Measurements from ENCODE around the gene CCDC85B. TPM values are rescaled to one million over a fixed set of nuclear protein-coding genes. Genes with fewer than 3 reads are reported as not detected.

The CCDC85B gene
- total RNA-seq, 2 experiments from 2014 or later = 77.7 to 81.8 TPM

GRCh38 chr11:65925397-65925796 lies 34.9 kb downstream of the CCDC85B start:
- ChIA-PET POLR2A (no interaction called here), CTCF (interaction anchor here (1.8 kb wide), 1 partner anchor 97 kb away, joined by 3 read pairs; no protein-coding TSS in a partner anchor)

GRCh38 chr11:65927904-65928397 lies 37.5 kb downstream of the CCDC85B start:
- ChIA-PET CTCF (interaction anchor here (0.7 to 2.1 kb wide), 5 partner anchors 26 to 117 kb away, joined by 3 to 10 read pairs (median 4); partner anchors contain the start of gene FIBP), POLR2A (interaction anchor here (0.6 to 1.4 kb wide), 5 partner anchors 68 to 1300 kb away, joined by 3 to 6 read pairs (median 4); partner anchors contain the start of gene MUS81)

GRCh38 chr11:65928667-65929066 lies 38.2 kb downstream of the CCDC85B start:
- ChIA-PET CTCF (interaction anchor here (0.7 to 2.1 kb wide), 5 partner anchors 27 to 116 kb away, joined by 3 to 10 read pairs (median 4); partner anchors contain the start of gene FIBP), POLR2A (interaction anchor here (0.7 to 1.4 kb wide), 4 partner anchors 69 to 310 kb away, joined by 3 to 6 read pairs (median 4); partner anchors contain the start of gene MUS81)

- POLR2A ChIA-PET = no interaction called here
- CTCF ChIA-PET = interaction anchor here (1.0 to 2.2 kb wide), 4 partner anchors 9 to 47 kb away, joined by 3 to 6 read pairs (median 5); partner anchors contain the start of gene FIBP
Measured at GRCh38 chr11:65931773-65932557, 41.5 kb downstream of the CCDC85B start.

- CTCF ChIA-PET = interaction anchor here (1.0 to 2.2 kb wide), 6 partner anchors 9 to 48 kb away, joined by 3 to 6 read pairs (median 4); partner anchors contain the start of gene FIBP
- POLR2A ChIA-PET = no interaction called here
Measured at GRCh38 chr11:65932558-65932919, 42.1 kb downstream of the CCDC85B start.

- POLR2A ChIA-PET = no interaction called here
- CTCF ChIA-PET = no interaction called here
Measured at GRCh38 chr11:65934014-65934413, 43.5 kb downstream of the CCDC85B start.

GRCh38 chr11:65937766-65938165 lies 47.3 kb downstream of the CCDC85B start:
- ChIA-PET CTCF (interaction anchor here (2.1 kb wide), 1 partner anchor 11 kb away, joined by 6 read pairs; no protein-coding TSS in a partner anchor), POLR2A (no interaction called here)

Other genes with a start within 250 kb of the CCDC85B start
- gene RELA, start 227.8 kb upstream of the CCDC85B start, total RNA-seq = 10 to 100 TPM; 78.9 to 80.2 TPM
- gene KAT5, start 178.4 kb upstream of the CCDC85B start, total RNA-seq = 10 to 100 TPM; 64.8 to 72.7 TPM
- 100 to 1,000 TPM; 116 to 130 TPM for gene RNASEH2C, start 169.9 kb upstream of the CCDC85B start, total RNA-seq
- 10 to 100 TPM; 19.1 to 19.7 TPM for gene AP5B1, start 109.7 kb upstream of the CCDC85B start, total RNA-seq
- not detected for gene OVOL1, start 103.6 kb upstream of the CCDC85B start, total RNA-seq
- gene SNX32, start 56.7 kb upstream of the CCDC85B start, total RNA-seq = 1 to 10 TPM; 3.0 to 3.3 TPM
- gene CFL1, start 32.5 kb upstream of the CCDC85B start, total RNA-seq = 1,000 to 10,000 TPM; 1,167 to 1,207 TPM
- 10 to 100 TPM; 82.0 to 82.9 TPM for gene MUS81, start 30.2 kb upstream of the CCDC85B start, total RNA-seq
- 1 to 10 TPM; 3.7 to 5.7 TPM for gene EFEMP2, start 17.9 kb upstream of the CCDC85B start, total RNA-seq
- gene CTSW, start 10.8 kb upstream of the CCDC85B start, total RNA-seq = 10 to 100 TPM; 48.9 to 51.7 TPM
- gene FIBP, start 2.2 kb upstream of the CCDC85B start, total RNA-seq = 100 to 1,000 TPM; 119 to 132 TPM
- 10 to 100 TPM; 23.0 to 24.7 TPM for gene FOSL1, start 9.7 kb downstream of the CCDC85B start, total RNA-seq
- 10 to 100 TPM; 15.2 to 18.2 TPM for gene C11orf68, start 28.4 kb downstream of the CCDC85B start, total RNA-seq
- gene DRAP1, start 28.8 kb downstream of the CCDC85B start, total RNA-seq = 100 to 1,000 TPM in 1 of 2 experiments, 10 to 100 TPM in 1; 99.6 to 102 TPM
- gene TSGA10IP, start 54.8 kb downstream of the CCDC85B start, total RNA-seq = not detected
- gene SART1, start 71.1 kb downstream of the CCDC85B start, total RNA-seq = 10 to 100 TPM; 65.4 to 70.1 TPM
- 10 to 100 TPM; 73.9 to 80.6 TPM for gene EIF1AD, start 111.5 kb downstream of the CCDC85B start, total RNA-seq
- 100 to 1,000 TPM; 243 to 253 TPM for gene BANF1, start 111.8 kb downstream of the CCDC85B start, total RNA-seq
- gene CST6, start 121.3 kb downstream of the CCDC85B start, total RNA-seq = not detected
- gene CATSPER1, start 135.8 kb downstream of the CCDC85B start, total RNA-seq = not detected
- under 1 TPM; 0.15 to 0.17 TPM for gene GAL3ST3, start 158.5 kb downstream of the CCDC85B start, total RNA-seq
- 100 to 1,000 TPM; 259 to 261 TPM for gene SF3B2, start 161.7 kb downstream of the CCDC85B start, total RNA-seq
- 10 to 100 TPM; 59.5 to 62.7 TPM for gene PACS1, start 179.6 kb downstream of the CCDC85B start, total RNA-seq